ENCODE results near the gene FMO1.
"Not testable (repeated sequence)": the region's sequence is repeated elsewhere in the genome, so short reads cannot be mapped to it uniquely, and the experiment has no call there.

FMO1 gene

DNA sequence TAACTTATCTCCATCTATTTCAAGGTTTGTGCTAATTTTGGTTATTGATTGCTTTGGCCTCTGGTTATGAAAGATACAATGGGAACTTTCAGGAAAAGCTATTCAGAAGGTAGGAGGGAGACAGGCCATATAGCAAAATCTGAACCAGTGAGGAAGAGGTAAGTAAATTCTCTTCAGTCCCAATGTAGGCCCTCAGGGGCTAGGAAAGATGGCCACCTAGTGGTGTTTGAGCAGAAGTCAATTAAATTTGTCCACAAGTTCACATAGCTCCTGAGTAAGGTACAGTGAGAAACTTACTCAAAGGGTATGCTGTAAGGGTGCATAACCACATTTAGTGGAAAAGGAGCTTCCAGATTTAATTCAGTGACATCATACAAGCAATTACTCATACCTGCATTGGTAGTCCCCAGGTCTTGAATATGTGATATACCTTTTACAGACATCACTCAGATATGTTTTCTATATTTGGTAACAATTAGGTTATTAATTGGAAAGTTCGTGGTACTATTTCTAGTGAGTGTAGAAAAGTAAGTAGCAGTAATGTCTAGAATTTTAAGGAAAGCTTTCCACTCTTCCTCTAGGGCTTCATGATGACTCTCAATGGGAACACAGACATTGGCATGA is 21.4 kb upstream of the FMO1 start:
- no peaks in the 10 kb centered on the region for H3K27me3 ChIP-seq (ENCODE audit: insufficient read depth, low read length, poor library complexity)
- no peaks in the 10 kb centered on the region for H3K79me2 ChIP-seq (ENCODE audit: insufficient read depth, low read length)
- ATAC-seq (ENCODE audit: insufficient read depth, low read depth) (peak; percentile 82), DNase-seq (peak; percentile 45)
- no peaks in the 10 kb centered on the region for H3K36me3 ChIP-seq (ENCODE audit: insufficient read depth, low read length)
- H2AFZ ChIP-seq (ENCODE audit: low read depth, low read length) = no peak overlapping the region
- no peaks in the 10 kb centered on the region for H3K9me3 ChIP-seq (ENCODE audit: insufficient read depth, low read length, severe bottlenecking)
- no peaks in the 10 kb centered on the region for H3K4me1 ChIP-seq (ENCODE audit: insufficient read depth, low read length)
- H3K4me2 ChIP-seq (ENCODE audit: insufficient read depth, low read length) = no peak overlapping the region
- no peak overlapping the region for H3K9ac ChIP-seq (ENCODE audit: low read depth, low read length)
- TF ChIP-seq, protein P1, sequence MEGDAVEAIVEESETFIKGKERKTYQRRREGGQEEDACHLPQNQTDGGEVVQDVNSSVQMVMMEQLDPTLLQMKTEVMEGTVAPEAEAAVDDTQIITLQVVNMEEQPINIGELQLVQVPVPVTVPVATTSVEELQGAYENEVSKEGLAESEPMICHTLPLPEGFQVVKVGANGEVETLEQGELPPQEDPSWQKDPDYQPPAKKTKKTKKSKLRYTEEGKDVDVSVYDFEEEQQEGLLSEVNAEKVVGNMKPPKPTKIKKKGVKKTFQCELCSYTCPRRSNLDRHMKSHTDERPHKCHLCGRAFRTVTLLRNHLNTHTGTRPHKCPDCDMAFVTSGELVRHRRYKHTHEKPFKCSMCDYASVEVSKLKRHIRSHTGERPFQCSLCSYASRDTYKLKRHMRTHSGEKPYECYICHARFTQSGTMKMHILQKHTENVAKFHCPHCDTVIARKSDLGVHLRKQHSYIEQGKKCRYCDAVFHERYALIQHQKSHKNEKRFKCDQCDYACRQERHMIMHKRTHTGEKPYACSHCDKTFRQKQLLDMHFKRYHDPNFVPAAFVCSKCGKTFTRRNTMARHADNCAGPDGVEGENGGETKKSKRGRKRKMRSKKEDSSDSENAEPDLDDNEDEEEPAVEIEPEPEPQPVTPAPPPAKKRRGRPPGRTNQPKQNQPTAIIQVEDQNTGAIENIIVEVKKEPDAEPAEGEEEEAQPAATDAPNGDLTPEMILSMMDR (IDR thresholded peaks at IDR 0.05; ENCODE audit: borderline replicate concordance, extremely low read depth, low read length, poor library complexity, severe bottlenecking) = peak; percentile 73
- TF ChIP-seq EZH2 (IDR thresholded peaks at IDR 0.05; ENCODE audit: borderline replicate concordance, low read depth, low read length, severe bottlenecking) = no peak
- no peak overlapping the region for H3K4me3 ChIP-seq (ENCODE audit: low read depth in 1 of 2, low read length in 2 of 2)
- no peak overlapping the region for H3K27ac ChIP-seq (ENCODE audit: low read length)
- H4K20me1 ChIP-seq (ENCODE audit: insufficient read depth, low read length) = no peaks in the 10 kb centered on the region

- Histone ChIP-seq H2AFZ (ENCODE audit: low read depth, low read length) (no peak overlapping the region), H3K9ac (ENCODE audit: low read depth, low read length) (no peak overlapping the region), H3K27me3 (ENCODE audit: insufficient read depth, low read length, poor library complexity) (no peaks in the 10 kb centered on the region), H3K27ac (ENCODE audit: low read length) (no peak overlapping the region), H3K4me2 (ENCODE audit: insufficient read depth, low read length) (no peak overlapping the region), H3K4me3 (ENCODE audit: low read depth in 1 of 2, low read length in 2 of 2) (no peak overlapping the region), H3K79me2 (ENCODE audit: insufficient read depth, low read length) (no peaks in the 10 kb centered on the region), H3K4me1 (ENCODE audit: insufficient read depth, low read length) (no peaks in the 10 kb centered on the region), H3K36me3 (ENCODE audit: insufficient read depth, low read length) (no peaks in the 10 kb centered on the region), H3K9me3 (ENCODE audit: insufficient read depth, low read length, severe bottlenecking) (no peaks in the 10 kb centered on the region), H4K20me1 (ENCODE audit: insufficient read depth, low read length) (no peaks in the 10 kb centered on the region)
- no peak for ATAC-seq (ENCODE audit: insufficient read depth, low read depth)
- no peak for TF ChIP-seq EZH2 (IDR thresholded peaks at IDR 0.05; ENCODE audit: borderline replicate concordance, low read depth, low read length, severe bottlenecking)
- TF ChIP-seq, protein P1 (IDR thresholded peaks at IDR 0.05; ENCODE audit: borderline replicate concordance, extremely low read depth, low read length, poor library complexity, severe bottlenecking) = no peak
- no peak for DNase-seq
Observed at GRCh38 chr1:171231326-171231725, 17.0 kb upstream of the FMO1 start.

DNA sequence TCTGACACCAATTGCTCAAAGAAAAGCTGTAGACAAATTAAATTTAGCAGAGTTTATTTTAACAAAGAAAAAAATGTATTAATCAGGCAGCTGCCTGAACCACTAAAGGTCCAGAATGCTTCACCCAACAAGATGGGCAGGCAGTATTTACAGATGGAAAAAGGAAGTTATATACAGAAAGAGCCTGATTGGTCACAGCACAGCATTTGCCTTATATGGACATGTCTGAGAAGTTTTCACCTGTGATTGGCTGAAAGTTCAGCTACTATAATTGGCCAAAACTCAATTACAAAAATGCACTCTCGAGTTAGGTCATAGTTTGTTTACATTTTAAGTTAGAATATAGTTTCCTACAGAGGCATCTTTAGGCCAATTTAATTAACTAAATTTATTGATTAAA is 15.1 kb upstream of the FMO1 start:
- DNase-seq = no peak
- ATAC-seq (ENCODE audit: insufficient read depth, low read depth) = no peak
- TF ChIP-seq EZH2 (IDR thresholded peaks at IDR 0.05; ENCODE audit: borderline replicate concordance, low read depth, low read length, severe bottlenecking) = no peak
- TF ChIP-seq, protein P1 (IDR thresholded peaks at IDR 0.05; ENCODE audit: borderline replicate concordance, extremely low read depth, low read length, poor library complexity, severe bottlenecking) = no peak

GRCh38 chr1:171236231-171236630 is 12.1 kb upstream of the FMO1 start:
- DNase-seq; H3K79me2 ChIP-seq (ENCODE audit: insufficient read depth, low read length); H3K27me3 ChIP-seq (ENCODE audit: insufficient read depth, low read length, poor library complexity); H3K27ac ChIP-seq (ENCODE audit: low read length); H4K20me1 ChIP-seq (ENCODE audit: insufficient read depth, low read length); ATAC-seq (ENCODE audit: insufficient read depth, low read depth); H3K4me1 ChIP-seq (ENCODE audit: insufficient read depth, low read length); H3K4me3 ChIP-seq (ENCODE audit: low read depth in 1 of 2, low read length in 2 of 2); H2AFZ ChIP-seq (ENCODE audit: low read depth, low read length); H3K9ac ChIP-seq (ENCODE audit: low read depth, low read length); H3K9me3 ChIP-seq (ENCODE audit: insufficient read depth, low read length, severe bottlenecking); H3K4me2 ChIP-seq (ENCODE audit: insufficient read depth, low read length); H3K36me3 ChIP-seq (ENCODE audit: insufficient read depth, low read length): not testable (repeated sequence)

More for the DNA sequence above, 15.1 kb upstream of the FMO1 start:
- Histone ChIP-seq H3K27ac (ENCODE audit: low read length) (no peak overlapping the region), H3K4me2 (ENCODE audit: insufficient read depth, low read length) (no peak overlapping the region), H3K27me3 (ENCODE audit: insufficient read depth, low read length, poor library complexity) (no peaks in the 10 kb centered on the region), H3K9ac (ENCODE audit: low read depth, low read length) (no peak overlapping the region), H2AFZ (ENCODE audit: low read depth, low read length) (no peak overlapping the region), H3K79me2 (ENCODE audit: insufficient read depth, low read length) (no peaks in the 10 kb centered on the region), H3K4me3 (ENCODE audit: low read depth in 1 of 2, low read length in 2 of 2) (no peak overlapping the region), H3K36me3 (ENCODE audit: insufficient read depth, low read length) (no peaks in the 10 kb centered on the region), H3K9me3 (ENCODE audit: insufficient read depth, low read length, severe bottlenecking) (no peaks in the 10 kb centered on the region), H3K4me1 (ENCODE audit: insufficient read depth, low read length) (no peaks in the 10 kb centered on the region), H4K20me1 (ENCODE audit: insufficient read depth, low read length) (no peaks in the 10 kb centered on the region)
